ENCODE data around the gene TAF4B.

Gene TAF4B

DNA sequence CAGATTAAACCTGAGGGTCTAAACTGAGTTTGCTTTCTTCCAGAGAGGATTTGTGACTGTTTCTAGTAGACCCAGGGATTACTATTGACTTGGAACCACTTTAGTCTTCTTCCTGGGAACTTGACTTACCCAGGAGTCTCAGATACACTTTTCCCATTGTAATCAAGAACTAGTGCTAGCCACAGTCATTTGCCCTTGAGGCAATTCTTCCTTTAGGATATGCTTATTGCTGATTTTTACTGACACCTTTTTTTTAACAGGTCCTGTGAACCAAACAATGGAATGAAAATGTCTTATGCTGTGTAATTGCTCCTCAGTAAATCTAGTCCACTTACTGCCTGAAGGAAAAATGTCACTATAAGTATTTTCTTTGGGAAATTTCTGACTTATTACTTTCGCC lies 78.3 kb downstream of the TAF4B start:
- no peak for DNase-seq (ENCODE audit: low read depth)
- no peak overlapping the region for H3K4me3 ChIP-seq (ENCODE audit: control insufficient read depth, low read depth, low read length)
- TF ChIP-seq CTCF (conservative IDR thresholded peaks at IDR 0.05; ENCODE audit: control insufficient read depth, insufficient read depth, low read depth, low read length) = no peak

- H3K4me3 ChIP-seq (ENCODE audit: control insufficient read depth, low read depth, low read length) = no peak overlapping the region
- peak; percentile 72 for DNase-seq (ENCODE audit: low read depth)
- peak; percentile 82 for TF ChIP-seq CTCF (conservative IDR thresholded peaks at IDR 0.05; ENCODE audit: control insufficient read depth, insufficient read depth, low read depth, low read length)
Measured at GRCh38 chr18:26307161-26307773, 81.0 kb downstream of the TAF4B start.

- peak; percentile 68 for DNase-seq (ENCODE audit: low read depth)
- TF ChIP-seq CTCF (conservative IDR thresholded peaks at IDR 0.05; ENCODE audit: control insufficient read depth, insufficient read depth, low read depth, low read length) = no peak
- H3K4me3 ChIP-seq (ENCODE audit: control insufficient read depth, low read depth, low read length) = no peak overlapping the region
Measured at GRCh38 chr18:26309281-26309680, 83.0 kb downstream of the TAF4B start.

DNA sequence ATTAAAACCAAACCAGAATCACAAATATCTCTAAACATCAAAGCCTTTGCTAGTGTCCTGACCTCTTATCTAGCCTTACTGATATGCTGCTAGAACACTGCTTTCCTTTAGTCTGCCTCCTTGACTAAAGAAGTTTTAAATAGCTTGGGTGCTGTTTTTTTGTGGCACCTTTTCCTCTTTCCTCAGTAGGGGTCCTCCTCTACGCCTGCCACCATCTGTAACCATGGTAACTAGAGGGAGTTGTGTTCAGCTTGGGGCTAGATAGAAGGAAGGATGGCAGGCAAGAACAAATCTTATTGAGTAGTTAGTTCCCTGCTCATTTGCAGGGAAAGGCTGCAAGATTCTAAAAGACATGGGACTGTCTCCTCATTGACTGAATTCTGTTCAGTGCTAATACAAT lies 86.0 kb downstream of the TAF4B start:
- TF ChIP-seq CTCF (conservative IDR thresholded peaks at IDR 0.05; ENCODE audit: control insufficient read depth, insufficient read depth, low read depth, low read length) = no peak
- no peak overlapping the region for H3K4me3 ChIP-seq (ENCODE audit: control insufficient read depth, low read depth, low read length)
- no peak for DNase-seq (ENCODE audit: low read depth)

- DNase-seq (ENCODE audit: low read depth) = peak; percentile 21
- H3K4me3 ChIP-seq (ENCODE audit: control insufficient read depth, low read depth, low read length) = no peak overlapping the region
- no peak for TF ChIP-seq CTCF (conservative IDR thresholded peaks at IDR 0.05; ENCODE audit: control insufficient read depth, insufficient read depth, low read depth, low read length)
Measured at GRCh38 chr18:26317398-26317797, 91.2 kb downstream of the TAF4B start.

GRCh38 chr18:26320686-26321085 lies 94.4 kb downstream of the TAF4B start:
- DNase-seq (ENCODE audit: low read depth) = no peak
- no peak for TF ChIP-seq CTCF (conservative IDR thresholded peaks at IDR 0.05; ENCODE audit: control insufficient read depth, insufficient read depth, low read depth, low read length)
- H3K4me3 ChIP-seq (ENCODE audit: control insufficient read depth, low read depth, low read length) = no peak overlapping the region

Data from fibroblast of mammary gland (primary cell).